HG02588 (cell line): ENCODE data around the gene SEC14L1.

Experiments used
- ATAC-seq: cut with Tn5 transposase; IDR thresholded peaks from one replicate; pipeline ENCODE4 v1.9.1; 2021; ENCODE audit warnings: mild to moderate bottlenecking, moderate library complexity; ENCODE audit not compliant: unreplicated experiment

Gene SEC14L1

GRCh38 chr17:77211681-77212080 lies 70.9 kb downstream of the SEC14L1 start:
- ATAC-seq = no peak

DNA sequence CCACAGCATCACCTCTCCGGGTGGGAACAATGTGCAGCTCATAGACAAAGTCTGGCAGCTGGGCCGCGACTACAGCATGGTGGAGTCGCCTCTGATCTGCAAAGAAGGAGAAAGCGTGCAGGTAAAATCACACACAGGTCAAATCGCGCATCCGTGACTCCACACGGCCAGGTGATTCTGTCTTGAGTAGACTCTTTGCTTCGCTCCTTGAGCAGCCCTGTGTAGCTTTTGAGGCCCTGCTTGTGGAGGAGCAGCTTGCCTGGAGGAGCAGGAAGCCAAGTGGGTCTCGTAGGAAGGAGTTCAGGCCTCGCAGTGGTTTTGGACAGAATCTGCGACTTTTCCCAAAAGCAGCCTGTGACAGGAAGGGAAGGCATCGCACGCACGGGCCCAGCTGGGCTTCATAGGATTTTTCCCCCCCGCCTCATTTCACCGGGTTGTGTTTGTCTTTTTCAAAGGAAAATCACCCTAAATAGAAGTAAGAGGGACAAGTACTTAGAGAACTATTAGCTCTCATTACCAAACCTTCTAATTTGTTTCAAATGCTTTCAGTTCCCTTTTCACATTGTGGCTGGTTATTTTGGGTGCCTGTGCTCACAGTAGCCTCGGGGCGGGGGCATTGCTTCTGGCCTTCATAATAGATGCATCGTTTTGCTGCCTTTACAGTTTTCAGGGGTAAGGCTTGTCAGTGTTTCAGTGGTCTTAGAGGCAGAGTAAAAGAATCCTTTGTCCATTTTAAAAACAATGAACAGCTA lies 71.5 kb downstream of the SEC14L1 start:
- peak; percentile 76 for ATAC-seq

- no peak for ATAC-seq
Observed at GRCh38 chr17:77212833-77213777, 72.3 kb downstream of the SEC14L1 start.

- no peak for ATAC-seq
Observed at GRCh38 chr17:77213778-77214132, 73.0 kb downstream of the SEC14L1 start.

- ATAC-seq = no peak
Observed at GRCh38 chr17:77214328-77214727, 73.6 kb downstream of the SEC14L1 start.

DNA sequence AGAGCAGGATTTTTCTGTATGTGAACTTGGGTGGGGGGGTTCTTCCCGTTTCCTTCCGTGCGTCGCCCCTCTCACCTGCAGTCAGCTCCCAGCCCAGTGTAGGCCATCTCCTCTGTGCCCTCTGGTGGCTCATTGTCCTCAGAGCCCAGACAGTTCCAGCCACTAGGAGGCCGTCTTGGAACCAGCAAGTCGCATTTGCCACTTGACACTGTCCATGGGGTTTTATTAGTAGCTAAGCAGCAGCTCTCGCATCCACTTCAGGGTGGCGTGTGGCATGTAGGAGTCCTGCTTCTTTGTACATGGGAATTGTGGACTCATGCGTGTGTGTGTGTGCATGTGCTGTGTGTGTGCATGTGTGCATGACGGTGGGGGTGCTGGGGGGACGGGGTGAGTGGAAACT lies 74.0 kb downstream of the SEC14L1 start:
- ATAC-seq = no peak

- ATAC-seq = no peak
Observed at GRCh38 chr17:77215281-77215680, 74.5 kb downstream of the SEC14L1 start.

GRCh38 chr17:77216486-77216885 lies 75.7 kb downstream of the SEC14L1 start:
- no peak for ATAC-seq

DNA sequence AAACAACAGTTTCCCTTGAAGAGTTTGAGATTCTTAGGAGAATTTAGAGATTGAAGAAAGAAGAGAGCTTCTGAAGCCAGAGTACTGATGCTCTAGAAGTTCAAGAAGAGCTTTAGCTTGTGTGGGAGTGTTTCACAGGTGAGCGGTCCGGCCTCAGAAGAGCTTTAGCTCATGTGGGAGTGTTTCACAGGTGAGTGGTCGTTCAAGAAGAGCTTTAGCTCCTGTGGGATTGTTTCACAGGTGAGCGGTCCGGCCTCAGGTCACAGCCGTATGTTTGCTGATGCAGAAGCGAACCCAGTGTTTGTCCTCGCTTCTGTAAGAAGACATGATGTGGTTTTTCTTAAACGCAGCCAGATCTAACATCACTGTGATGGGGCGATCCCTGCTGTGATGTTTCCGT lies 76.4 kb downstream of the SEC14L1 start:
- ATAC-seq = no peak

- ATAC-seq = no peak
Observed at GRCh38 chr17:77217566-77217965, 76.8 kb downstream of the SEC14L1 start.

DNA sequence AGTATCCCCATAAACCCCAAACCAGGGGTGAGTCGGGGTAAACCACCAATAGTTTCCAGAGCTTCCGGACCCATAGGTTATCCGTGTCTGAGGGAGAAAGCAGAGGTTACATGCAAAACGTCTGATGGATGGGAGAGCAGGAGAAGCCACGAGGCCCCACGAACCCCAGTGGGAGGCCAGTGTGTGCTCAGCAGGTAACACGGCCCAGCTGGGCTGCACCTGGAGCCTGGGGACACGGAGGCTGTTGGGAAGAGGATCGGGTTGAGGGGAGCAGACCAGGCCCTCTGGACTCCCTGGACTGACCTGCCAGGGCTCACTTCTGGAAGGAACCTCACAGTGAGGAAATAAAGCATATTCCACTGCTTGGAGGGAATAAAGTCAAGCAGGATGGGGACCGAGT lies 78.1 kb downstream of the SEC14L1 start:
- ATAC-seq = no peak

DNA sequence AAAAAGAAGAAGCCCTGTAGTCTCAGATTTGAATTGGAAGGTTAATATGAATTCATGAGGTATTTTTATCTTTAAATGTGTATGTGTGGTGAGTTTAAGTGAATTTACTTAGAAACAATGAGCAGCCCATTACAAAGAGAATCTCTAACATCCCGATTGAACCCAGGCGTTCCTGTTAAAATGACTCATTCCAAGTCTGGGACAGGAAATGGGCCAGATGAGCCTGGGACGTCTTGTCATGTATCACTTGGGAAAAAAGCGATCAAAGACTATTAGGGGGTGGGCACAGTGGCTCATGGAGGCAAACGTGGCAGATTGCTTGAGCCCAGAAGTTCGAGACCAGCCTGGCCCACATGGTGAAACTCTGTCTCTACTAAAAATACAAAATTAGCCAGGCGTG lies 81.6 kb downstream of the SEC14L1 start:
- ATAC-seq = no peak

DNA sequence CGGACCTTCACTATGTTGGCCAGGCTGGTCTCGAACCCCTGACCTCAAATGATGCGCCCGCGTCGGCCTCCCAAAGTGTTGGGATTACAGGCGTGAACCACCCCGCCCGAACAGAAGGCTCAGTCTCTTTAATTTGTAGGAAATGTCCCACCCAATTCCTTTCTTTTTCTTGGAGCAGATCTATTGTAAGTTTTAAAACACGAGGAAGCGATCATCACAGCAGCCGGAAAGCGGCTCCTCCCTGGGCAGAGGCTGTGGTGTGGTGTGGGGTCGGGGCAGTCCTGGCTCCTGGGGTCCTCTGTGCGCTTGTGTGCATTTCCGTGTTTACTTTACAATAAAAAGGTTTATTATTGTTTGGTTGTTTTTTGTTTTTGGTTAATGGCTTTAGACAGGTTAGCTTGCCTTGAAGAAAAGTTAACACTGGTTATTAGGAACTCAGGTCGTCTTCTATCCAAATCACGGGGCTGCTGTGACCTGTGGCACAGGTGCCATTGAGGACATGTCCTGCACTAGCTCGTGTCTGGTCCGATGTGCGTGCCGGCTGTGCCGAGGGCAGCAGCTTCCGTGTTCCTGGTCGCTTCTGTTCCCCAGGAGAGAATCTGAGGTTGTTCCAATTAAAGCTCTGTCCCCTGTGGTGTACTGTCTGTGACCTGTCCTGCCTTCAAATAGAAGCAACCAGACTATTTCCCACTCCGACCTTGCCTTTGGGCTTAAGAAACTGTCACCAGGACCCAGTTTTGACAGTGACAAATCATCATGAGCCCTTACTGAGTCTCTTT lies 83.1 kb downstream of the SEC14L1 start:
- ATAC-seq = no peak

- ATAC-seq = no peak
Observed at GRCh38 chr17:77225265-77225664, 84.5 kb downstream of the SEC14L1 start.

- no peak for ATAC-seq
Observed at GRCh38 chr17:77227461-77228240, 86.9 kb downstream of the SEC14L1 start.

DNA sequence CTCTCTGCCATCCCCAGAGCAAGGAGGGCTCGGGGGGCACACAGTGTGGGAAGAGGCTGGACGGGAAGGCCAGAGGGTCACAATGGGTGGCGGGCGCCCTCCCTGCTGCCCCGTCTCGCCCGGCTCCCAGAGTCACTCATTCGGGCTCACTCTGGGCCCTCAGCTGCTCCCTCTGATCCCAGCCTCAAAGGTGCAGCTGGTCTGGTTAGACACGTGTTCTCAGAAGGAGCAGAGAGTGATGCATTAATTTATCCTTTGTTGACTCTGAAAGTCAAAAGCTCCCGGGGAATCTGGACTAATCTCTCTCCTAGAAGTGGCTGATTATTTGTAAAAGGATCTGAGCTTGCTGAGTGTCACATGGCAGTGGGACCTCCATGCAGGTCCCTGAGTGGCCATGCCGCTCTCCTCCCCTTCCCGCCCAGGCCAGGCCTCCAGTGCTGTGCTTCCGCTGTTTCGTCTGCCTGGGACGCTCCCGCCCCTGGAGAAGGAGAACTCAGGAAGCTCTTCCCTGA lies 87.5 kb downstream of the SEC14L1 start:
- no peak for ATAC-seq

DNA sequence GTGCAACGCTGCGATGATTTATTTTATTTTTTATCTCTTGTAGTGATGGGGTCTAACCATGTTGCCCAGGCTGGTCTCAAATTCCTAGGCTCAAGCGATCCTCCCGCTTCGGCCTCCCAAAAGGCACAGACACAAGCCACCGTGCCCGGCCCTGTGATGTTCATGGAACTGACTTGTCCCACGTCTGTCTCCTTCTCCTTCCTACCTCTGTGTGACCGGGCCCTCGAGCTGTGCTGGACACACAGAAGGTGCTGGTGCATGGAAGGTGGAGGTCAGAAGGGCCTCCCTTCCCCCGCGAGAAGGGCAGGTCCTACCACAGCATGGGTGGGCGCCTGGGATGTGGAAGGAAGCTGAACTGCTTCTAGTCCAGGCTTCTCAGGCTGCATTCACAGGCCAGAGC lies 88.0 kb downstream of the SEC14L1 start:
- ATAC-seq = no peak

GRCh38 chr17:77229786-77230435 lies 89.1 kb downstream of the SEC14L1 start:
- no peak for ATAC-seq

DNA sequence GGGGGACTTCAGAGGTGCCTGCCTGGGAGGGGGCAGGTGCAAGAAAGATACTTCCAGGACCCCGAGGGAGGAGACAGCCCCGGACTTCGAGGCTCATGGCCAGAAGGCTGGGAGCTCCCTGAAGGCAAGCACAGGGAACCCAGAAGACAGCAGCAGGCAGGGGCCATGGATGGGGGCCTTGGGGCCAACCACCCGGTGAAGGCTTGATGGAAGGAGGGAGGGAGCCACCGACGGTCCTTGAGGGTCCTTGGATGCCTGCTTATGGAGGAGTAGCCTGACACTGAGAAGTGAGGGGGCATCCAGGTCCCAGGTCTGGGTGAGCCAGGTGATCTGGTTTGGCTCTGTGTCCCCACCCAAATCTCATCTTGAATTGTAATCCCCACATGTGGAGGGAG lies 89.7 kb downstream of the SEC14L1 start:
- ATAC-seq = no peak
